Transverse colon (tissue), 4 donors: ENCODE measurements around the gene SCN9A. TPM values are rescaled to one million over a fixed set of nuclear protein-coding genes. Genes with fewer than 3 reads are reported as not detected.

Experiments used
- DNase-seq: peaks from one replicate; pipeline ENCODE4 v3.0.0-alpha.2; 2019
- H3K27ac ChIP-seq, 4 donors: fragments of 200-600 bp; sonication (generic); 2 replicates each; pipeline ENCODE4 v1.5.1; 2016 to 2018; ENCODE audit warnings: inconsistent platforms in 4 of 4
- H3K27me3 ChIP-seq: fragments of 200-600 bp; sonication (generic); 2 replicates; pipeline ENCODE4 v1.5.1; 2017; ENCODE audit warnings: inconsistent platforms
- H3K36me3 ChIP-seq, 4 donors: fragments of 200-600 bp; sonication (generic); 2 replicates each; pipeline ENCODE4 v1.5.1; 2017 to 2019; ENCODE audit warnings: inconsistent platforms in 4 of 4
- H3K4me1 ChIP-seq, 4 donors: fragments of 200-600 bp; sonication (generic); 2 replicates each; pipeline ENCODE4 v1.5.1; 2017 to 2020; ENCODE audit warnings: inconsistent platforms in 4 of 4
- H3K4me3 ChIP-seq, 4 donors: fragments of 200-600 bp; sonication (generic); 1 replicate in 1 of 4; 2 replicates in 3 of 4; pipeline versions ENCODE4 v1.5.1 to v1.6.1; 2017 to 2019; ENCODE audit warnings: inconsistent platforms in 4 of 4
- H3K9me3 ChIP-seq, 2 donors: fragments of 200-600 bp; sonication (generic); 2 replicates each; pipeline ENCODE4 v1.5.1; 2017 to 2019; ENCODE audit warnings: inconsistent platforms in 2 of 2
- CTCF ChIP-seq, 5 experiments: fragments of 200-600 bp in 3 of 5; fragments of 450-650 bp in 2 of 5; sonication (generic) in 3 of 5; IDR thresholded peaks; 1 replicate in 2 of 5; 2 replicates in 3 of 5; pipeline ENCODE4 v1.5.1; 2016 to 2017; ENCODE audit warnings: antibody characterized with exemption in 5 of 5, inconsistent platforms in 3 of 5, mild to moderate bottlenecking in 2 of 5, moderate library complexity in 1 of 5
- EP300 ChIP-seq: sonication (generic); formaldehyde crosslinking; IDR thresholded peaks from one replicate; pipeline ENCODE4 v1.6.1; 2017; ENCODE audit warnings: antibody characterized with exemption, low read depth
- POLR2A ChIP-seq: fragments of 450-650 bp; IDR thresholded peaks from one replicate; pipeline ENCODE4 v1.6.1; 2016; ENCODE audit warnings: antibody characterized with exemption, mild to moderate bottlenecking, moderate library complexity
- POLR2AphosphoS5 ChIP-seq, 3 donors: sonication (generic); formaldehyde crosslinking; IDR thresholded peaks; one replicate each; pipeline ENCODE4 v1.6.1; 2016; ENCODE audit warnings: antibody characterized with exemption in 3 of 3
- WGBS, 2 donors: methylation state at CpG; one replicate each; pipeline ENCODE4 v1.1.5; 2018; ENCODE audit warnings: low coverage in 1 of 2; 5-methylcytosine and 5-hydroxymethylcytosine counted together
- in situ Hi-C, 4 donors: fragments of 200-750 bp; cut with MboI; loops; one replicate each; pipeline versions ENCODE4 v1.15.0 to v1.15.1; 2017; ENCODE audit warnings: low sequenced_read_pairs in 3 of 4, low pct_ligation_motif_present in 1 of 4, low pct_unique_long_range_greater_than_20kb in 1 of 4
- intact Hi-C: fragments of 100-400 bp; cut with DNase I; formaldehyde crosslinking; loops from one replicate; pipeline ENCODE4 v1.15.1; 2023; ENCODE audit warnings: low total_unique reads
- total RNA-seq, 4 donors: library from RNA; depleted of rRNA; stranded (reverse); fragments of >200 nt; gene quantifications; one replicate each; pipeline ENCODE4 v1.1.0, GENCODE V29; 2016

SCN9A gene
- total RNA-seq, 4 donors from 2014 or later = 13.1 to 35.8 (median 24.5) TPM

- Histone ChIP-seq H3K9me3 (no peaks in the 10 kb centered on the region), H3K27me3 (no peaks in the 10 kb centered on the region), H3K27ac (no peak overlapping the region), H3K4me1 (no peaks in the 10 kb centered on the region), H3K4me3 (no peak overlapping the region), H3K36me3 (no peaks in the 10 kb centered on the region)
- in situ Hi-C loops (no loop called here), intact Hi-C loops (no loop called here)
- DNase-seq = no peak
- TF ChIP-seq CTCF (IDR thresholded peaks at IDR 0.05) = no peak
- TF ChIP-seq POLR2A = no peak
- no peak for TF ChIP-seq POLR2AphosphoS5 (IDR thresholded peaks at IDR 0.05)
- TF ChIP-seq EP300 = no peak
- 72 to 73% methylated on average over 2 to 3 of the region's 3 CpGs for WGBS, 2 donors
Observed at GRCh38 chr2:166239548-166239947, 136.2 kb downstream of the SCN9A start.

- intact Hi-C loops (no loop called here), in situ Hi-C loops (no loop called here)
- H3K27me3 ChIP-seq = no peaks in the 10 kb centered on the region
- no peaks in the 10 kb centered on the region for H3K36me3 ChIP-seq
- TF ChIP-seq POLR2AphosphoS5 (IDR thresholded peaks at IDR 0.05) = no peak
- no peak for TF ChIP-seq POLR2A
- no peak for TF ChIP-seq EP300
- no peak for TF ChIP-seq CTCF (IDR thresholded peaks at IDR 0.05)
- no peaks in the 10 kb centered on the region for H3K9me3 ChIP-seq
- no peak overlapping the region for H3K27ac ChIP-seq
- no peaks in the 10 kb centered on the region for H3K4me1 ChIP-seq
- H3K4me3 ChIP-seq = no peak overlapping the region
- DNase-seq = no peak
Observed at GRCh38 chr2:166238176-166238575, 137.6 kb downstream of the SCN9A start.

GRCh38 chr2:166234112-166234846, 141.5 kb downstream of the SCN9A start:
- Histone ChIP-seq H3K4me3 (no peak overlapping the region), H3K9me3 (no peaks in the 10 kb centered on the region), H3K27ac (no peak overlapping the region), H3K27me3 (no peaks in the 10 kb centered on the region), H3K4me1 (peaks cover 0 to 9% (median 0%) of the 10 kb centered on the region in 4 donors), H3K36me3 (no peaks in the 10 kb centered on the region)
- no peak for DNase-seq
- intact Hi-C loops = no loop called here
- no peak for TF ChIP-seq POLR2AphosphoS5 (IDR thresholded peaks at IDR 0.05)
- TF ChIP-seq POLR2A = no peak
- TF ChIP-seq CTCF (IDR thresholded peaks at IDR 0.05) = no peak
- TF ChIP-seq EP300 = no peak
- in situ Hi-C loops = no loop called here
- WGBS, 2 donors = 67 to 68% methylated on average over 7 of the region's 7 CpGs

GRCh38 chr2:166233244-166233643, 142.5 kb downstream of the SCN9A start:
- H3K4me1 ChIP-seq = peaks cover 0 to 11% (median 0%) of the 10 kb centered on the region in 4 donors
- H3K9me3 ChIP-seq = no peaks in the 10 kb centered on the region
- no peaks in the 10 kb centered on the region for H3K27me3 ChIP-seq
- in situ Hi-C loops (no loop called here), intact Hi-C loops (no loop called here)
- TF ChIP-seq POLR2A (no peak), EP300 (no peak), CTCF (IDR thresholded peaks at IDR 0.05) (no peak), POLR2AphosphoS5 (IDR thresholded peaks at IDR 0.05) (no peak)
- WGBS, 2 donors = 81% methylated on average over 2 of the region's 2 CpGs
- no peak overlapping the region for H3K27ac ChIP-seq
- no peak for DNase-seq
- H3K4me3 ChIP-seq = no peak overlapping the region
- no peaks in the 10 kb centered on the region for H3K36me3 ChIP-seq
